Activated CD4-positive, alpha-beta memory T cell treated with anti-CD3 and anti-CD28 coated beads, Interleukin-2, amount 10 ng/mL, durations not matched to agents 7 days and 5 days (primary cell): ENCODE measurements around the gene TPH2. TPM values are rescaled to one million over a fixed set of nuclear protein-coding genes. Genes with fewer than 3 reads are reported as not detected.

Experiments used
- CTCF ChIA-PET: fragments of 350-600 bp; sonication (Branson Sonifier 250); formaldehyde crosslinking; loops from one replicate; lab custom pipeline; 2021; ENCODE audit warnings: antibody characterized with exemption, inconsistent platforms; lab: Charles Lee
- POLR2A ChIA-PET: fragments of 350-600 bp; sonication (Branson Sonifier 250); formaldehyde crosslinking; loops from one replicate; lab custom pipeline; 2021; ENCODE audit warnings: antibody characterized with exemption; lab: Charles Lee
- DNase-seq: peaks from one replicate; pipeline ENCODE4 v3.0.0-alpha.2; 2020
- H3K27ac Mint-ChIP-seq: one replicate; pipeline ENCODE4 v1.8.0; 2021; ENCODE audit warnings: mild to moderate bottlenecking, mixed read lengths
- H3K27me3 Mint-ChIP-seq: one replicate; pipeline ENCODE4 v1.8.0; 2021; ENCODE audit warnings: mixed read lengths
- H3K36me3 Mint-ChIP-seq: one replicate; pipeline ENCODE4 v1.8.0; 2021; ENCODE audit warnings: low read depth, mixed read lengths
- H3K4me1 Mint-ChIP-seq: one replicate; pipeline ENCODE4 v1.8.0; 2021; ENCODE audit warnings: mixed read lengths
- H3K4me3 Mint-ChIP-seq: one replicate; pipeline ENCODE4 v1.8.0; 2021; ENCODE audit warnings: mild to moderate bottlenecking, mixed read lengths
- H3K9me3 Mint-ChIP-seq: one replicate; pipeline ENCODE4 v1.8.0; 2021; ENCODE audit warnings: mixed read lengths
- total RNA-seq, 2 experiments: library from RNA; stranded (reverse); gene quantifications; one replicate each; pipeline ENCODE4 v1.2.3, GENCODE V29; 2021

TPH2 gene
- total RNA-seq, 2 experiments from 2014 or later: not detected

DNA sequence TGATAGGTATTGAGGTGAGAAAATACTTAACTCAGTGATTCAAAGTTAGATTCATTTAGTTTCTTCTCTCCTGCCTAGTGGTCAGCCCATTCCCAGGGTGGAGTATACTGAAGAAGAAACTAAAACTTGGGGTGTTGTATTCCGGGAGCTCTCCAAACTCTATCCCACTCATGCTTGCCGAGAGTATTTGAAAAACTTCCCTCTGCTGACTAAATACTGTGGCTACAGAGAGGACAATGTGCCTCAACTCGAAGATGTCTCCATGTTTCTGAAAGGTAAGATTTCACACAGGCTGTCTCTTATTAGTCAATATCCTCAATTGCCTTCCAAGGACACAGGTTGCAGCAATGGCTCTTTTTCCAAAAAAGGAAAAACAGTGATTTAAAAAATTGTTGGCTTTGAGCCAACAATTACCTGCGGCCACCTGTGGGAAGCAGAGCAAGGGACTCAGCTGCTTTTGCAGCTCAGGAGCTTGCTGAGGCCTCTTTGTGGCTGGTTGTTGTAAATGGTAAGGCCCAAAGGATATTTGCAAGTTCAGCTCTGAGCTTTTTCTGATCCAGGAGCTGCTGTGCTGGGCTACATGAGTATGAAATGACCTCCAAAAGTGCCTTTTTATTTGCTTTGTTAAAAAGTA, 33.9 kb downstream of the TPH2 start:
- no peaks in the 10 kb centered on the region for H3K36me3 Mint-ChIP-seq
- peaks cover 9% of the 10 kb centered on the region for H3K4me1 Mint-ChIP-seq
- no peak overlapping the region for H3K27ac Mint-ChIP-seq
- ChIA-PET CTCF (no interaction called here), POLR2A (no interaction called here)
- no peak overlapping the region for H3K4me3 Mint-ChIP-seq
- DNase-seq: no peak
- no peaks in the 10 kb centered on the region for H3K9me3 Mint-ChIP-seq
- peaks cover 13% of the 10 kb centered on the region for H3K27me3 Mint-ChIP-seq

DNA sequence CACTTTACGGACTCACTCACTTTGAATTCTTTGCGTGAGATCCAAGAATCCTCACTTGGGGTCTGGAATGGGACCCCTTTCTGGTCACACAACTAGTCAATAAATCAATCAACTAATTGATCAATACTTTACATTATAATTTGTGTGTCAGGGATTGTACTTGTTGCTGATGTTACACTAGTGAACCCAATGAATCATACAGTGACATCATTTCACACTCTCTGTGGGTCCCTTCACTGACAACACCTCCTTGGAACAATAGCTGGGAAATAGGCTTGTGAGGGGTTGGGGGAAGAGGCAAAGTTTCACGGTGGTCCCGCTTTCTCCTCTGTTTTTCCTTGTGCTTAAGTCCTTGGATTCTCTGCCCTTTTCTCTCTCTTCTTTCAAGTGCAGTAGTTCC, 35.0 kb downstream of the TPH2 start:
- POLR2A ChIA-PET: no interaction called here
- H3K9me3 Mint-ChIP-seq: no peaks in the 10 kb centered on the region
- H3K27me3 Mint-ChIP-seq: peaks cover 12% of the 10 kb centered on the region
- no peak overlapping the region for H3K27ac Mint-ChIP-seq
- H3K4me3 Mint-ChIP-seq: no peak overlapping the region
- H3K36me3 Mint-ChIP-seq: no peaks in the 10 kb centered on the region
- peaks cover 9% of the 10 kb centered on the region for H3K4me1 Mint-ChIP-seq
- no peak for DNase-seq
- CTCF ChIA-PET: no interaction called here

GRCh38 chr12:71980538-71980937, 41.9 kb downstream of the TPH2 start:
- ChIA-PET POLR2A (no interaction called here), CTCF (no interaction called here)
- Mint-ChIP-seq H3K27ac (no peak overlapping the region), H3K4me3 (no peak overlapping the region), H3K27me3 (peaks cover 6% of the 10 kb centered on the region), H3K9me3 (no peaks in the 10 kb centered on the region), H3K4me1 (no peaks in the 10 kb centered on the region), H3K36me3 (no peaks in the 10 kb centered on the region)
- no peak for DNase-seq

GRCh38 chr12:71981149-71981548, 42.5 kb downstream of the TPH2 start:
- Mint-ChIP-seq H3K27me3 (peaks cover 6% of the 10 kb centered on the region), H3K36me3 (no peaks in the 10 kb centered on the region), H3K4me1 (no peaks in the 10 kb centered on the region), H3K4me3 (no peak overlapping the region), H3K27ac (no peak overlapping the region), H3K9me3 (no peaks in the 10 kb centered on the region)
- CTCF ChIA-PET: no interaction called here
- POLR2A ChIA-PET: no interaction called here
- DNase-seq: no peak

- DNase-seq: no peak
- Mint-ChIP-seq H3K36me3 (no peaks in the 10 kb centered on the region), H3K9me3 (no peaks in the 10 kb centered on the region), H3K4me3 (no peak overlapping the region), H3K27ac (no peak overlapping the region), H3K27me3 (peaks cover 21% of the 10 kb centered on the region), H3K4me1 (peaks cover under 1% of the 10 kb centered on the region)
- ChIA-PET POLR2A (no interaction called here), CTCF (no interaction called here)
Measured at GRCh38 chr12:71994715-71995114, 56.1 kb downstream of the TPH2 start.

- DNase-seq: no peak
- ChIA-PET POLR2A (no interaction called here), CTCF (no interaction called here)
- Mint-ChIP-seq H3K27ac (no peak overlapping the region), H3K4me3 (no peak overlapping the region), H3K36me3 (no peaks in the 10 kb centered on the region), H3K4me1 (peaks cover 2% of the 10 kb centered on the region), H3K27me3 (peaks cover 18% of the 10 kb centered on the region), H3K9me3 (no peaks in the 10 kb centered on the region)
Measured at GRCh38 chr12:71999795-72000194, 61.1 kb downstream of the TPH2 start.

- H3K36me3 Mint-ChIP-seq: no peaks in the 10 kb centered on the region
- H3K27me3 Mint-ChIP-seq: peaks cover 26% of the 10 kb centered on the region
- H3K27ac Mint-ChIP-seq: no peak overlapping the region
- H3K4me1 Mint-ChIP-seq: peaks cover 2% of the 10 kb centered on the region
- no peak overlapping the region for H3K4me3 Mint-ChIP-seq
- CTCF ChIA-PET: no interaction called here
- H3K9me3 Mint-ChIP-seq: no peaks in the 10 kb centered on the region
- no peak for DNase-seq
- POLR2A ChIA-PET: no interaction called here
Measured at GRCh38 chr12:72000969-72001648, 62.5 kb downstream of the TPH2 start.

- POLR2A ChIA-PET: no interaction called here
- H3K9me3 Mint-ChIP-seq: no peaks in the 10 kb centered on the region
- H3K4me1 Mint-ChIP-seq: no peaks in the 10 kb centered on the region
- peaks cover 18% of the 10 kb centered on the region for H3K27me3 Mint-ChIP-seq
- CTCF ChIA-PET: no interaction called here
- no peak overlapping the region for H3K4me3 Mint-ChIP-seq
- no peak for DNase-seq
- no peak overlapping the region for H3K27ac Mint-ChIP-seq
- no peaks in the 10 kb centered on the region for H3K36me3 Mint-ChIP-seq
Measured at GRCh38 chr12:72006766-72007165, 68.1 kb downstream of the TPH2 start.

GRCh38 chr12:72010356-72010755, 71.7 kb downstream of the TPH2 start:
- no peak overlapping the region for H3K4me3 Mint-ChIP-seq
- CTCF ChIA-PET: no interaction called here

DNA sequence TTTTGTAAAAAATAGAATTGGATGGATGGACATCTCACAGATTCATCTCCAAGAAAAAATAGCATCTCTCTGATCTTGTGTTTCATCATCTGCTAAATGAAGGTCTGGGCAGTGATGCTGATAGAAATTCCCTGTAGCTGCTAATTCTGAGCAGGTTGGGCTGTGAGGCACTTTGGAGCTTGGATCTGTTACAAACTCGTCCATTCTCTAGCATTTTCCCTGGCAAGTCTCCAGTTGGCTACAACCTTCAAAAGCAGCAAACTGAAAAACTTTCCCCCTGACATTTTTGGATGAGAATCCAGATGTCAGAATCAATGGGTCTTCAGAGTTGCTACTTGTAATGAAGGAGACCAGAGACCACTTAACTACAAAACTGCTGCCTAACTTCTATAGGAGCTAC, 72.7 kb downstream of the TPH2 start:
- no peaks in the 10 kb centered on the region for H3K36me3 Mint-ChIP-seq
- DNase-seq: no peak
- H3K27ac Mint-ChIP-seq: no peak overlapping the region
- H3K4me1 Mint-ChIP-seq: no peaks in the 10 kb centered on the region
- H3K27me3 Mint-ChIP-seq: peaks cover 2% of the 10 kb centered on the region
- H3K9me3 Mint-ChIP-seq: no peaks in the 10 kb centered on the region
- ChIA-PET CTCF (no interaction called here), POLR2A (no interaction called here)
- no peak overlapping the region for H3K4me3 Mint-ChIP-seq

More at GRCh38 chr12:72010356-72010755, 71.7 kb downstream of the TPH2 start:
- no peak overlapping the region for H3K27ac Mint-ChIP-seq
- H3K4me1 Mint-ChIP-seq: no peaks in the 10 kb centered on the region
- H3K9me3 Mint-ChIP-seq: no peaks in the 10 kb centered on the region
- POLR2A ChIA-PET: no interaction called here
- no peaks in the 10 kb centered on the region for H3K36me3 Mint-ChIP-seq
- H3K27me3 Mint-ChIP-seq: peaks cover 10% of the 10 kb centered on the region
- DNase-seq: no peak

DNA sequence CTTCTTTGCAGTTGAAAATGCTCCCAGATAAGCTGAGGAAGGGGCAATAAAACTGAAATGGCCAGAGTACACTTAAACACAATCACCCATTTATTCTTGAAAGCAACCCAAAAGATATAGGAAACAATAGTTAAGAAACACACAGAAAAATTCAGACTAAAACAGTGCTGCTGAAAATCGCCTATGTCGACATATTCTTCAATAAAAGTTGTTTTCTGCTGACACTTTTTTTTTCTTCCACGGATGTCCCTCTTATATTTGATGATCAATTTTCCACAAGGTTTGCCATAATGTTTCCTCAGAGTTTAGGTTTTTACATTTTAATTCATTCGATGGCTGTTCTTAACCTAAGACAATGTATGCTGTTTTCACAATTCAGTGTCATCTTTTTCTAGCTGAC, 74.2 kb downstream of the TPH2 start:
- H3K36me3 Mint-ChIP-seq: no peaks in the 10 kb centered on the region
- no peak for DNase-seq
- H3K9me3 Mint-ChIP-seq: no peaks in the 10 kb centered on the region
- ChIA-PET CTCF (no interaction called here), POLR2A (no interaction called here)
- H3K4me3 Mint-ChIP-seq: no peak overlapping the region
- no peaks in the 10 kb centered on the region for H3K4me1 Mint-ChIP-seq
- H3K27ac Mint-ChIP-seq: no peak overlapping the region
- H3K27me3 Mint-ChIP-seq: peaks cover 2% of the 10 kb centered on the region

DNA sequence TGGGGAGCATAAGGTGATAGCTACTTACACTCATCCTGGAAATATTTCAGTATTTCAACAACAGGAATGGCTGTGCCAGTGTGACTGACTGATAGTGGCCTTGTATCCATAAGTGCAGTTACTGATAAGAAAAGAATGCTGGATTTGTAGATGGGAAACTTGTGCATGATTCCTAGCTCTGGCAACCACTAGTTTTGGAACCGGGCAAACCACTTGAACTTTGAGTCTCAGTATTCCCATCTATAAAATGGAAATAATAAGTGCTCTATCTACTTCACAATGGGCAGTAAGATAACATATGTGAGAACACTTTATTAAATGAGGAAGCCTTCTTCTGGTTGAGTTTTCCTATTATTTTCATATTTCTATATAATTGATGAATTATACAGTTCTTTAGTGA, 77.2 kb downstream of the TPH2 start:
- H3K4me3 Mint-ChIP-seq: no peak overlapping the region
- no peaks in the 10 kb centered on the region for H3K36me3 Mint-ChIP-seq
- DNase-seq: no peak
- H3K27me3 Mint-ChIP-seq: peaks cover 13% of the 10 kb centered on the region
- CTCF ChIA-PET: interaction anchor here (0.6 kb wide), 1 partner anchor 12 kb away, joined by 3 read pairs; no protein-coding TSS in a partner anchor
- H3K9me3 Mint-ChIP-seq: no peaks in the 10 kb centered on the region
- POLR2A ChIA-PET: no interaction called here
- H3K4me1 Mint-ChIP-seq: no peaks in the 10 kb centered on the region
- no peak overlapping the region for H3K27ac Mint-ChIP-seq

DNA sequence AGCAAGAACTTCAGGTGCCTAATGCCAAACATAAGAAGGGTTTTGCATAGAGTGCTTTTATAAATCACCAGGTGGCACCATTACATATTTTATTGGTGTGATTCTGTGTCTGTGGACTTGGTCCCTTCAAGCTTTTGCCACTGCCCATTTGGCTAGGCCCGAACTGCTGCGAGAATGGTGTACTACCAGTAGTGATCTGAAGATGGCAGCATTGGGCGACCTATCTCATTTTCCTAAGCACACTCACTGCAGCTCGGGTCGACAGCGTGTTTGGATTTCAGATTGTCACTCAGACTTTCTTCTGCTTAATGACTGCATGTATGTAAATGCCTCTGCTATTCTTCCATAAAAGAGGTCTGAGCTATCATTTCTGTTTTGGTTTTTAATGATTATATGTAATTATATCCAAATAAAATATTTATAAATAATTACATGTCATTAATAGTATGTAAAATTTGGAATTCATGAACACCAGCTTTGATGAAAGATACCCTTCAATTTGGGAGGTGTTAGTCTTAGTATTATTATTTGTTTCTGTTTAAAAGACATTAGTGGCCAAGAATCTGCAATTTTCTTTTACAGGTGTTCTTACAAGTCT, 78.5 kb downstream of the TPH2 start:
- Mint-ChIP-seq H3K4me1 (no peaks in the 10 kb centered on the region), H3K27me3 (peaks cover 15% of the 10 kb centered on the region), H3K4me3 (no peak overlapping the region), H3K27ac (no peak overlapping the region), H3K9me3 (no peaks in the 10 kb centered on the region), H3K36me3 (no peaks in the 10 kb centered on the region)
- peak; percentile 62 for DNase-seq
- POLR2A ChIA-PET: no interaction called here
- CTCF ChIA-PET: interaction anchor here (0.9 to 1.2 kb wide), 3 partner anchors 9 to 269 kb away, joined by 3 to 5 read pairs (median 3); no protein-coding TSS in a partner anchor
